GM13976 (cell line): ENCODE measurements around the gene MAGI3.

ENCODE experiments used
- DNase-seq: peaks from one replicate; pipeline ENCODE4 v3.0.0; 2012; ENCODE audit warnings: low spot score
- in situ Hi-C: fragments of 300-500 bp; cut with MboI; formaldehyde crosslinking; loops from one replicate; pipeline ENCODE4 v1.12.0; 2022; ENCODE audit warnings: low sequenced_read_pairs, mixed read lengths, inconsistent platforms; ENCODE audit not compliant: unreplicated experiment
- TF ChIP-seq, protein P1 (sequence below): IDR thresholded peaks from 2 replicates; pipeline ENCODE4 v1.5.1; 2012; ENCODE audit warnings: borderline replicate concordance, mild to moderate bottlenecking; ENCODE audit not compliant: insufficient read depth; ENCODE audit errors: extremely low read depth, missing control alignments, control extremely low read depth

Gene MAGI3

GRCh38 chr1:113615425-113615824 lies 225.1 kb downstream of the MAGI3 start:
- in situ Hi-C loops, result no loop called here
- TF ChIP-seq, protein P1, sequence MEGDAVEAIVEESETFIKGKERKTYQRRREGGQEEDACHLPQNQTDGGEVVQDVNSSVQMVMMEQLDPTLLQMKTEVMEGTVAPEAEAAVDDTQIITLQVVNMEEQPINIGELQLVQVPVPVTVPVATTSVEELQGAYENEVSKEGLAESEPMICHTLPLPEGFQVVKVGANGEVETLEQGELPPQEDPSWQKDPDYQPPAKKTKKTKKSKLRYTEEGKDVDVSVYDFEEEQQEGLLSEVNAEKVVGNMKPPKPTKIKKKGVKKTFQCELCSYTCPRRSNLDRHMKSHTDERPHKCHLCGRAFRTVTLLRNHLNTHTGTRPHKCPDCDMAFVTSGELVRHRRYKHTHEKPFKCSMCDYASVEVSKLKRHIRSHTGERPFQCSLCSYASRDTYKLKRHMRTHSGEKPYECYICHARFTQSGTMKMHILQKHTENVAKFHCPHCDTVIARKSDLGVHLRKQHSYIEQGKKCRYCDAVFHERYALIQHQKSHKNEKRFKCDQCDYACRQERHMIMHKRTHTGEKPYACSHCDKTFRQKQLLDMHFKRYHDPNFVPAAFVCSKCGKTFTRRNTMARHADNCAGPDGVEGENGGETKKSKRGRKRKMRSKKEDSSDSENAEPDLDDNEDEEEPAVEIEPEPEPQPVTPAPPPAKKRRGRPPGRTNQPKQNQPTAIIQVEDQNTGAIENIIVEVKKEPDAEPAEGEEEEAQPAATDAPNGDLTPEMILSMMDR, result no peak
- no peak for DNase-seq

- DNase-seq, result no peak
- TF ChIP-seq, protein P1, result no peak
- in situ Hi-C loops, result no loop called here
These were observed 225.8 kb downstream of the MAGI3 start for GRCh38 chr1:113616156-113616555.

DNA sequence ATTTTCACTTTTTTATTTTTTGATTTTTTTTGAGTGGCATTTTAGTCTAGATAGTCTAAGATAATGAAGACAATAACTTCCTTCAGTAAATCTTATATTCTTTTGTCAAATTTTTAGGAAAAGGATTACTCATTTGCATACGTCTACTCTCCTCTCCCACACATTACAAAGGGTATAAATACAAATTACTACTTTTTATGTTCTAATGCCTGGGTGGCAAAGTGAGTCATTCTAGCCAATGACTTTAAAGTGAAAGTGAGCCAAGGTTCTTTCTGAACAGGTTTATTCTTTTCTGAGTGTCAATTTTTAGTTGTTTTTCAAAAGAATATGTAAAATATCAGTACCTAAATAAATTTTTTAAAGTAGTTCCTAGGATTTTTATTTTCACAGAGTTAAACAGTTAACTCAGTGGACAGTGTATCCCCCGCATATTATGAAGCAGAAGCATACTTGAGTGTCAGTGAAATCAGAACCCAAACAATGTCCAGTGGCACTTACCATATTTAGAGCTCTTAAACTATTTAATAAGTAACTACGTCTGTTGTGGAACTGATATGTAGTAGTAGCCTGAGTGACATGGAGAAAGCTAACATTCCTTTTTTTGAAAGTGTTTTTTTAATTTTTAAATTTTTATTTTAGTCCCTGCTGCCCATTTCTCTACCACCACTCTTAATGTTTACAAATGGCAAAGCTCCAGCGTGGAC lies 227.3 kb downstream of the MAGI3 start:
- in situ Hi-C loops, result no loop called here
- DNase-seq, result no peak
- TF ChIP-seq, protein P1, result no peak

DNA sequence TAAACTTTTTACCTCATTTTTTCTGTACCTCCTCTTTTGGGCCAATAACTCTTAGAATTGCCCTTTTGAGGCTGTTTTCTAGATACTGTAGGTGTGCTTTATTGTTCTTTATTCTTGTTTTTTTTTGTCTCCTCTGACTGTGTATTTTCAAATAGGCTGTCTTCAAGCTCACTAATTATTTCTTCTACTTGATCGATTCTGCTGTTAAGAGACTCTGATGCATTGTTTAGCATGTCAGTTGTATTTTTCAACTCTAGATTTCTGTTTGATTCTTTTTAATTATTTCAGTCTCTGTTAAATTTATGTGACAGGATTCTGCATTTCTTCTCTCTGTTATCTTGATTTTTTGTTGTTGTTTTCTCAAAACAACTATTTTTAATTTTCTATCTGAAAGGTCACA lies 238.7 kb downstream of the MAGI3 start:
- TF ChIP-seq, protein P1, result no peak
- DNase-seq, result no peak
- in situ Hi-C loops, result no loop called here

DNA sequence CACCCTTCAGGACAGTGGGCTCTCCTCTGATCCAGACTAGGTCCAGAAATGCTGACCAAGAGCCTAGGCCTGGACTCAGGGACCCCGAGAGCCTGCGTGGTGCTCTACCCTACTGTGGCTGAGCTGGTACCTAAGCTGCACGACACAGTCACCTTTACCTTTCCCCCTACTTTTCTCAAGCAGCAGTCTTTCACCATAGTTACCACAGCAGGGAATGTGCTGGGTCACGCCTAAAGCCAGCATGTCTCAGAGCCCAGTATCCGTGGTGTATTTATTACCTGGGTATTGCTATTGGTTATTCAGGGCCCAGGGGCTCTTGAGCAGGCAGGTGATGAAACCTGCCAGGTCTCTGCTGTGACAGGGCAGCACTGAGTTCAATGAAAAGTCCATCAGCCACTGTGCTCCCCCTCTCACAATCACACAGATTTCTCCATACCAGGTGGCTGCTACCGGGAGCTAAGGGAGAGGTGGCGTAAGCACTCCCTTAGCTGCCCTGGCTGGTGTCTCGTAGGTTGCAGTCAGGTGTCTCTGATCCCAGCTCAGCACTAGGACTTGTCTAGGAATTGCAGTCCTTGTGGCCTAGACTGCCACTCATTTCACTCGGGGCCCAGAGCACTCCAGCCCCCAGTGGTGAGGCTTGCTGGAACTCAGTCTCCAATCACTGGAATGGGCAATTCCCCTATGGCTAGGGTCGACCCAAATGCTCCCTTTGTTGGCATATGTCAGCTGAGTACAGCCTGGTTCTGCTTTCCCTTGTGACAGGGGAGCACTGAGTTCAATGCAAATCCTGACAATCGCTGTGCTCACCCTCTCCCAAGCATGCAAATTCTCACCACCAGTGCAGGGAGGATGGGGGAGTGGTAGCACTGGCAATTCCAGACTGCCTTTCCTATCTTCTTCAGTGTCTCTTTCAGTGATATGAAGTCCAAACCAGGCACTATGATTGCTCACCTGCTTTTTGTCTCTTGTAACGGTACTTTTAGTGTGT lies 240.3 kb downstream of the MAGI3 start:
- in situ Hi-C loops, result no loop called here
- TF ChIP-seq, protein P1, result no peak
- no peak for DNase-seq

GRCh38 chr1:113641396-113641795 lies 251.1 kb downstream of the MAGI3 start:
- no peak for DNase-seq
- in situ Hi-C loops, result no loop called here
- TF ChIP-seq, protein P1, result no peak
